ENCODE data around the gene PKP4.
A peak's percentile ranks its signal among the peaks of the same experiment; 100 is the strongest.

PKP4 gene

DNA sequence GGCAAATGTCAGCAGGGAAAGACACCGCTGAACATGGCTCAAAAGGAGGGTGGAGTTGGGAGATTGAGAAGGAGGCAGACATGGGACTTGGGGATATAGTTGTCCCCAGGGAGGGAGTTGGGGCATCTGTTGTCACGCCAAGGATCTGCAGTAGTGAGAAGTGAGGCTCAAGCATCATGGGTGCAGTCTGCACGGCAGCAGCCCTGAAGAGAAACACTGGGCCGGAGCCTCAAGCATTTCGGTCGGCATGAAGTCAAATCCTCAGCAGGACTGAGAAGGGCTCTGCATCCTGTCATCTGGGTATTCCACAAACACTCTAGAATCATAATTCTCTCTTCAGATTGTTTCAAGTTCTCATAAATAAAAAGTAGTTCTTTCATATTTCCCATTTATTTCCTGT lies 205.7 kb downstream of the PKP4 start:
- Histone ChIP-seq H3K27me3 (ENCODE audit: insufficient read depth, low read length) (no peaks in the 10 kb centered on the region), H2AFZ (ENCODE audit: low read length, unreplicated experiment) (no peak overlapping the region), H3K4me3 (ENCODE audit: low read depth, low read length) (no peak overlapping the region), H3K36me3 (ENCODE audit: insufficient read depth, low read length) (0 out of 2 replicates have a peak, but pooled peaks cover 7% of the 10 kb centered on the region), H3K4me1 (ENCODE audit: control insufficient read depth, insufficient read depth, low read length, unreplicated experiment) (peaks cover 24% of the 10 kb centered on the region), H3K27ac (ENCODE audit: low read depth, low read length) (no peak overlapping the region), H3K79me2 (ENCODE audit: control insufficient read depth, insufficient read depth, low read length, unreplicated experiment) (no peaks in the 10 kb centered on the region)

DNA sequence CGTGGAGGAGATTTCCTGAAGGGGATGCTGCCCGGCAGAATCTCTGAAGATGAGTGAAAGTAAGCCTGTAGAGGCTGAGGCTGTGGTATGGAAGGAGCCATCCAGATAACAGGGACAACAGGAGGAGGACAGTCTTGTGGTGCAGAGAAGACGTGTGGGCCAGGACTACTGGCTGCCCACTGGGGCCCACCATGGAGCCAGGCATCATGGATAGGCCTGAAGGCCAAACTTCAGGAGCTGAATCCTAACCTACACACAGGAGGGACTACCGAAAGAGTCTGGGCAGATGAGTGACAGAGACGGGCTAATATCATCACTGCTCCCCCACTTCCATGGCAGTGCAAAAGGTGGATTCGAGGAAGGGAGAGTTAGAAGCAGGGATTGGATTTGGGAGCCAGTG lies 207.0 kb downstream of the PKP4 start:
- H3K4me1 ChIP-seq (ENCODE audit: control insufficient read depth, insufficient read depth, low read length, unreplicated experiment) = peaks cover 38% of the 10 kb centered on the region
- H3K36me3 ChIP-seq (ENCODE audit: insufficient read depth, low read length) = peaks cover 10% of the 10 kb centered on the region; the same call in 1 of the 2 replicates
- no peaks in the 10 kb centered on the region for H3K79me2 ChIP-seq (ENCODE audit: control insufficient read depth, insufficient read depth, low read length, unreplicated experiment)
- no peak overlapping the region for H3K27ac ChIP-seq (ENCODE audit: low read depth, low read length)
- H3K4me3 ChIP-seq (ENCODE audit: low read depth, low read length) = no peak overlapping the region
- H2AFZ ChIP-seq (ENCODE audit: low read length, unreplicated experiment) = no peak overlapping the region
- no peaks in the 10 kb centered on the region for H3K27me3 ChIP-seq (ENCODE audit: insufficient read depth, low read length)

DNA sequence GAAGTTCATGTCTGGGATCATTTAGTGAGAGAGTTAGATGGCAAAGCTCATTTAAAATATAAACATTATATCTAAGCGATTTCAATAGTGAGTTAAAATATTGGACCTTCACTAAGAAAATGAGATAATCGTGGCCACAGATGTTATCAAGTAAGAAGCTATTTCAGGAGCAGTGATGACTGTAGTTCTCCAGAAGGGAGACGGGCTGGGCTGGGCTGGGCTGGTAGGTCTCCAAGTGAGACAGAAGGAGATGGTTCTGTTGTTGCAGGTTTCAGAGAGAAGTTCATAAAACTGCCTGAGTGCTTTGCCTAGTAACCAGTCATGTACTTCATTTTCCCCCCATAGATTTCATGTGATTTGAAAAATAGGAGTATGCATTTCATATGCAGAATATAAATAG lies 208.2 kb downstream of the PKP4 start:
- Histone ChIP-seq H3K36me3 (ENCODE audit: insufficient read depth, low read length) (peaks cover 14% of the 10 kb centered on the region; the same call in 1 of the 2 replicates), H3K4me1 (ENCODE audit: control insufficient read depth, insufficient read depth, low read length, unreplicated experiment) (peaks cover 40% of the 10 kb centered on the region), H3K27ac (ENCODE audit: low read depth, low read length) (peak overlapping the region; percentile 24; the same call in 1 of the 2 replicates)

DNA sequence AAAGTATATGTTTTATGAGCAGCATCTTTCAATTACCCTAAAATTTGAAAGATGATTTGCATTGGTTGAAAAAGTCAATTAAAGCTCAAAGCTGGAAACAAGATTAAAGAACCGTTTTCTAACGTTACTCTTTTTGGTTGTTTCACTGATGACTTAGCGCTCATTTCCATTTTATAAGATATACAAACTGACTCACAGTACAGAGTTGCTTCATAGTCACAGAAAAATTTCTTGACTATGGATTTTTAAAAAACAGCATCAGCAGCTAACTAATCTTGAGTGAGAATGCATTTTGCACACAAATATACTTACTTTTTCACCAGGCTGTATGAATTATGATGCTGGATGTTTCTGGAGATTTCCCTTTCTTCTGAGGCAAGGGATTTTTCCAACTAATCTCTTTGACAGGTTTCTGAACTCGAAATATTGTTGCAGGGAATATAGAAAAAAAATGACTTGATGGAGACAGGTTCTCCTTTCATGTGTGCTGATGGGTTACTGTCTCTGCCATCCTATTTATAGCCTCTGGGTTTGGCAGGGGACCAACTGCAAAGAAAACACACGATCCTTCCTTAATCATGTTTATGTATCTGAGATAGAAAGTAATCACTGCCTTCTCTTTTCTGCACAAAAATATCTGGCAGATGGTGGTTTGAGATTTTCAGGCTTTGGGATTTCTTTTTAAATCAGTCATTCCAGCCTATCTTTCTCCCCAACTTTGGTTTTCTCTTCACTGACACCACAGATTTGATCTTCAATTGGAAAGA lies 209.0 kb downstream of the PKP4 start:
- Histone ChIP-seq H3K4me3 (ENCODE audit: low read depth, low read length) (no peak overlapping the region), H2AFZ (ENCODE audit: low read length, unreplicated experiment) (no peak overlapping the region), H3K79me2 (ENCODE audit: control insufficient read depth, insufficient read depth, low read length, unreplicated experiment) (no peaks in the 10 kb centered on the region), H3K36me3 (ENCODE audit: insufficient read depth, low read length) (peaks cover 14% of the 10 kb centered on the region; the same call in 1 of the 2 replicates), H3K4me1 (ENCODE audit: control insufficient read depth, insufficient read depth, low read length, unreplicated experiment) (peaks cover 40% of the 10 kb centered on the region), H3K27ac (ENCODE audit: low read depth, low read length) (peak overlapping the region; percentile 24), H3K27me3 (ENCODE audit: insufficient read depth, low read length) (no peaks in the 10 kb centered on the region)

More for the DNA sequence above, 208.2 kb downstream of the PKP4 start:
- no peak overlapping the region for H2AFZ ChIP-seq (ENCODE audit: low read length, unreplicated experiment)
- H3K27me3 ChIP-seq (ENCODE audit: insufficient read depth, low read length) = no peaks in the 10 kb centered on the region
- H3K79me2 ChIP-seq (ENCODE audit: control insufficient read depth, insufficient read depth, low read length, unreplicated experiment) = no peaks in the 10 kb centered on the region
- H3K4me3 ChIP-seq (ENCODE audit: low read depth, low read length) = no peak overlapping the region

DNA sequence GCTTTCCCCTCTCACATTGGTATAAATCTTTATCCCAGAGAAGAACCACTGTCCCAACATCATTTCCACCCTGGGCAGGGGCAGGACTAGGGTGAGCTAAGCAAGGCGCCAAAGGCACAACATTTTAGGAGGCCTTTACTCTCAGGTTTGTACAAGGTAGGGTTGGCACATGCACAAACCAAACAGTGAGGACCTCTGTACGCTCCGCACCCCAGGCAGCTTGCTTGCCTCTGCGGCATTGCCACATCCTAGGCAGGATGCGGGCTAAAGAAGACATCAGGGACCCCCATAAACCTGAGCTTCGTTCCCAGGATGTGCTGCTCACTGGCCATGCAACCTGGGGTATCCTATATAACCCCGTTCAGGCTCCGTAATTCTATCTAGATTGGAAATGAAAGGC lies 210.2 kb downstream of the PKP4 start:
- no peaks in the 10 kb centered on the region for H3K27me3 ChIP-seq (ENCODE audit: insufficient read depth, low read length)
- no peak overlapping the region for H3K4me3 ChIP-seq (ENCODE audit: low read depth, low read length)
- no peaks in the 10 kb centered on the region for H3K79me2 ChIP-seq (ENCODE audit: control insufficient read depth, insufficient read depth, low read length, unreplicated experiment)
- peak overlapping the region; percentile 84 for H3K27ac ChIP-seq (ENCODE audit: low read depth, low read length)
- peaks cover 14% of the 10 kb centered on the region; the same call in 1 of the 2 replicates for H3K36me3 ChIP-seq (ENCODE audit: insufficient read depth, low read length)
- peaks cover 40% of the 10 kb centered on the region for H3K4me1 ChIP-seq (ENCODE audit: control insufficient read depth, insufficient read depth, low read length, unreplicated experiment)
- H2AFZ ChIP-seq (ENCODE audit: low read length, unreplicated experiment) = no peak overlapping the region

DNA sequence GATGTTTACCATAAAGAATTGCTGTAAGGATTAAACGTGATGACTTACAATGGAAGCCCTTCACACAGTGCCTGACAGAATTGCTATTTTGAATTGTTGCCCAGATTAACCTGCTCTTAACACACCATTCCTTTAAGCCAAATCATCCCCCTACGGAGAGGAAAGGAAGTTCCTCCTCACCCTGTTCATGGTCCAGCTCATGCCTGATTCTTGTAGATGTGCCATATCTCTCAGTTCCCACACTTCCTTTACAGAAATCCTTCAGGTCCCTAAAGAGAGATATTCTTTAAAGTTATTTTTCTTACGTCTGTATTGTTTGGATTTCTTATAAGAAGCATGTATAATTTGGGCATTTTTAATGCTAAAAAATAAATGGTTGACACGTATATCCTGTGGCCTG lies 210.8 kb downstream of the PKP4 start:
- peaks cover 40% of the 10 kb centered on the region for H3K4me1 ChIP-seq (ENCODE audit: control insufficient read depth, insufficient read depth, low read length, unreplicated experiment)
- no peak overlapping the region; the same call in 1 of the 2 replicates for H3K4me3 ChIP-seq (ENCODE audit: low read depth, low read length)
- peaks cover 14% of the 10 kb centered on the region; the same call in 1 of the 2 replicates for H3K36me3 ChIP-seq (ENCODE audit: insufficient read depth, low read length)
- H3K27ac ChIP-seq (ENCODE audit: low read depth, low read length) = peak overlapping the region; percentile 84
- H3K79me2 ChIP-seq (ENCODE audit: control insufficient read depth, insufficient read depth, low read length, unreplicated experiment) = no peaks in the 10 kb centered on the region
- no peak overlapping the region for H2AFZ ChIP-seq (ENCODE audit: low read length, unreplicated experiment)
- H3K27me3 ChIP-seq (ENCODE audit: insufficient read depth, low read length) = no peaks in the 10 kb centered on the region

DNA sequence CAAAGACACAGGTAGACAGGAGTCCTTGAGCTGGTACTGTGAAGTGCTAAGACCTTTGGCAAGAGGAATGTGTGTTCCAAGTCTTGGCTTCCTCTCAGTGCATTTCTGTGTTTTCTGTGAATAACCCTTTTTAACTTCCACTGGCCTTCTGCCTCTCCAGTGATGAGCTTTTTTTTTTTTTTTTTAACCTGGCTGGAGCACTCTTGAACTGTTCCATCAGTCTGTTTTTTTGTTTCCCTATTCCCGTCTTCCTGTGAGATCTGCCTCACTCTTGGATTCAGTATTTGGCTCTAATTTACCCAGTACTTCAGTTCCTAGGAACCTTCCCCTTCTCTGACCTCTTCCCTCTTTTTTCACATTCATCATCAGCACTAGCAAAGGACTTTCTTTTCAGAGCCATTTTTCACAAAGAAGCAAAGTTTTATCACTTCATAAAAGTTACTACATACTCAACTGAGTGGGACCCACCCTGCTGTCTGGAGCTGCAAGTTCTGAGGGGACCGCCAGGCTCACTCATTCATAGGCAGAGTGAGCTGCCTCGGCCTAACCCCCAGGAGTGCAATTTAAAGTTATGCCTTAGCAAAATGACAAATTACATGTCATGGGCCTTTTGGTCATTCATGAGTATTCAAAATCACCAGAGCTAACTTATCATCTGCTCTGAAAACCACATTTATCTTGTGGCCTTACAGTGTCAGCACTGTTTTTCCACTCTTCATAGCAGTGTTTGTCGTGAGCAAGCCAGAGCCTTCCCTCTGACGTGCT lies 211.4 kb downstream of the PKP4 start:
- Histone ChIP-seq H3K27ac (ENCODE audit: low read depth, low read length) (peak overlapping the region; percentile 84), H3K79me2 (ENCODE audit: control insufficient read depth, insufficient read depth, low read length, unreplicated experiment) (no peaks in the 10 kb centered on the region), H3K36me3 (ENCODE audit: insufficient read depth, low read length) (peaks cover 14% of the 10 kb centered on the region; the same call in 1 of the 2 replicates), H3K4me1 (ENCODE audit: control insufficient read depth, insufficient read depth, low read length, unreplicated experiment) (peaks cover 40% of the 10 kb centered on the region), H2AFZ (ENCODE audit: low read length, unreplicated experiment) (no peak overlapping the region), H3K27me3 (ENCODE audit: insufficient read depth, low read length) (no peaks in the 10 kb centered on the region), H3K4me3 (ENCODE audit: low read depth, low read length) (no peak overlapping the region; the same call in 1 of the 2 replicates)

DNA sequence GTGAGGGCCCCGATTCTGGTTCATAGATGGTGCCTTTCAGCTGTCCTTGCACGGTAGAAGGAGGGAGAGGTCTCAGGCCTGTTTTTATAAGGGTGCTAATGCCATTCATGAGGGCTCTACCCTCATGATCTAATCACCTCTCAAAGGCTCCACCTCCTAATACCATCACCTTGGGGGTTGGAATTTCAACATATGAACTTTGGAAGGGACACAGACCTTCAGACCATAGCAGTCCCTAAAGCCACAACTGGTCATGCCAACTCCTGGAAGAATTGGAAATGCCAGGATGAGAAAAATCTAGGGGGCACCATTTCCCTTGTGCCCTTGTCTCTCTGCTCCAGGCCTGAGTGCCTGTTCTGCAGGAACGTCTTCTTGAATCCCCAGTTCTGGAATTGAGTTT lies 213.5 kb downstream of the PKP4 start:
- Histone ChIP-seq H3K4me3 (ENCODE audit: low read depth, low read length) (no peak overlapping the region), H3K79me2 (ENCODE audit: control insufficient read depth, insufficient read depth, low read length, unreplicated experiment) (no peaks in the 10 kb centered on the region), H3K27me3 (ENCODE audit: insufficient read depth, low read length) (no peaks in the 10 kb centered on the region), H3K4me1 (ENCODE audit: control insufficient read depth, insufficient read depth, low read length, unreplicated experiment) (peaks cover 36% of the 10 kb centered on the region), H3K36me3 (ENCODE audit: insufficient read depth, low read length) (peaks cover 14% of the 10 kb centered on the region), H2AFZ (ENCODE audit: low read length, unreplicated experiment) (no peak overlapping the region), H3K27ac (ENCODE audit: low read depth, low read length) (no peak overlapping the region)

DNA sequence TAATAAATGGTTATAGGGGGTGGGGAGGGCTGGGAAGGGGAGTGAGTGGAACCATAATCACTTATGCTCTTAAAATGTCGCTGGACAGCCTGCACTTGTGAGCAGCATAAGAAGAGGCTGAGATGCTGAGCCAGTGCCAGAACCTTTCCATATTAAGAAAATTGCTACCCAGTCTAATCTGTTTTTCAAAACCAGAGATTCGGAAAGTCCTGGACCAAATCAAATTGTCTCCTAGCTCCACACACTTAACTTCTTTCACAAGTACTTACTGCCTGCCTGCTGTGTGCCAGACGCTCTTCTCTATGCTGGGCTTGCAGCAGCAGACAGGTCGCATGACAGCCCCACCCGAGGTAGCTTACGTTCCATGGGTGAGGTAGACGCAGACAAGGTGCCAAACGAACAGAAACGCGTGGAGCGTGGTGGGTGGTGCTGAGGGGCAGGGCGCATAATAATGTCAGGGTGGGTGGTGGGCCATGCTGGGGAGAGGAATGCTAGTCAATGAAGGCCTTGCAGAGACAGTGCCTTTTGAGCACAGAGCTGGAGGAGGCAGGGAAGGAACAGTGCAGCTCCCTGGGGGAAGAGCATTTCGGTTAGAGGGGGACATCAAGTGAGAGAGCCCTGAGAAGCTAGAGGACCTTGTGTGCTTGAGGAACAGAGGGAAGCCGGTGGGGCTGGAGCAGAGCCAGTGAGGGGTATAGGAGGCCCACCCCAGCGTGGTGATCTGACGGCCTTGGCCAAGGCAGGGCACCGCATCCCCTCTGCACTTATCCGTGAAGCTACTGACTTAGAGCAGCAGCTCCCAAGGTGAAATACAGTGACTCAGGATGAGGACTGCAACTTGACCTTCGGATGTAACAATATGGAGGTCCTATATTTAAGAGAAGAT lies 214.9 kb downstream of the PKP4 start:
- Histone ChIP-seq H3K27me3 (ENCODE audit: insufficient read depth, low read length) (no peaks in the 10 kb centered on the region), H3K27ac (ENCODE audit: low read depth, low read length) (no peak overlapping the region), H3K4me3 (ENCODE audit: low read depth, low read length) (no peak overlapping the region), H3K4me1 (ENCODE audit: control insufficient read depth, insufficient read depth, low read length, unreplicated experiment) (peaks cover 24% of the 10 kb centered on the region), H3K36me3 (ENCODE audit: insufficient read depth, low read length) (peaks cover 11% of the 10 kb centered on the region), H2AFZ (ENCODE audit: low read length, unreplicated experiment) (no peak overlapping the region), H3K79me2 (ENCODE audit: control insufficient read depth, insufficient read depth, low read length, unreplicated experiment) (no peaks in the 10 kb centered on the region)

DNA sequence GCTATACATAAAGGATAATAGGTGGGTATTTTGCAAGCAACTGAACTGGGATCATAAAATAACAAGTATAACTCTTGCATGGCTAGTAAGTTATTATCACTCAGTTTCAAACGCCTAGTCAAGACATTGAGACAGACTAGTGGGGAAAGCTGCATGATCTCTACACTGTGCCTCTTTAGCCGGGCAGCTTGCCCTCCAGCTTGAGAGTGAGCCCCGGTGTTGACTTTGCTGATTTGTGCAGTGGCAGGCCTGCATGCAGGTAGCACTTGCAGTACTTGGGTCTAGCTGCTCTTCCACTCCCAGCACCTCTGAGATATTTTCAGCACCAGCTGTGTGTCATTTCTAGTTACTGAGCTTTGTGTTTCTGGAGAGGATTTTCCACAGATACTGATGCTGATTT lies 219.5 kb downstream of the PKP4 start:
- no peaks in the 10 kb centered on the region for H3K79me2 ChIP-seq (ENCODE audit: control insufficient read depth, insufficient read depth, low read length, unreplicated experiment)
- H3K36me3 ChIP-seq (ENCODE audit: insufficient read depth, low read length) = peaks cover 3% of the 10 kb centered on the region; the same call in 1 of the 2 replicates
- no peaks in the 10 kb centered on the region for H3K4me1 ChIP-seq (ENCODE audit: control insufficient read depth, insufficient read depth, low read length, unreplicated experiment)
- H3K27me3 ChIP-seq (ENCODE audit: insufficient read depth, low read length) = no peaks in the 10 kb centered on the region
- H3K27ac ChIP-seq (ENCODE audit: low read depth, low read length) = no peak overlapping the region
- no peak overlapping the region for H2AFZ ChIP-seq (ENCODE audit: low read length, unreplicated experiment)
- no peak overlapping the region for H3K4me3 ChIP-seq (ENCODE audit: low read depth, low read length)

Data from ACC112 (cell line).